Measurements from ENCODE around the gene LRG1. TPM values are rescaled to one million over a fixed set of nuclear protein-coding genes. Genes with fewer than 3 reads are reported as not detected.

The LRG1 gene
- polyA plus RNA-seq, 1 donor from 2014 or later, result not detected

- TF ChIP-seq RAD21 (conservative IDR thresholded peaks at IDR 0.05), result no peak
- no peak for TF ChIP-seq TAF1 (IDR thresholded peaks at IDR 0.05; ENCODE audit: low read depth)
- TF ChIP-seq REST (IDR thresholded peaks at IDR 0.05; ENCODE audit: borderline replicate concordance), result no peak
- no peak for TF ChIP-seq EP300 (conservative IDR thresholded peaks at IDR 0.05; ENCODE audit: poor library complexity, severe bottlenecking)
- no peak for TF ChIP-seq CTCF (IDR thresholded peaks at IDR 0.05; ENCODE audit: poor library complexity, severe bottlenecking)
- TF ChIP-seq EZH2 (IDR thresholded peaks at IDR 0.05; ENCODE audit: borderline replicate concordance, insufficient read depth, low read length, poor library complexity, severe bottlenecking), result no peak
- TF ChIP-seq SMC3 (conservative IDR thresholded peaks at IDR 0.05; ENCODE audit: poor library complexity), result no peak
- no peak for TF ChIP-seq MXI1 (conservative IDR thresholded peaks at IDR 0.05; ENCODE audit: poor library complexity, severe bottlenecking)
- TF ChIP-seq POLR2AphosphoS5 (IDR thresholded peaks at IDR 0.05), result no peak
- no peak overlapping the region for H3K4me2 ChIP-seq (ENCODE audit: low read length)
- no peak overlapping the region for H3K9ac ChIP-seq (ENCODE audit: low read length)
- H3K4me3 ChIP-seq (ENCODE audit: low read length), result no peak overlapping the region
- H3K9me2 ChIP-seq (ENCODE audit: insufficient read depth, low read length), result no peaks in the 10 kb centered on the region
- no peak overlapping the region for H3K27ac ChIP-seq (ENCODE audit: low read length)
- H3K79me2 ChIP-seq (replicated peaks; ENCODE audit: insufficient read depth, low read length), result no peaks in the 10 kb centered on the region
- no peak overlapping the region for H2AFZ ChIP-seq (ENCODE audit: low read depth, low read length)
- H3K27me3 ChIP-seq (ENCODE audit: insufficient read depth, low read depth, low read length), result no peaks in the 10 kb centered on the region
- H3F3A ChIP-seq (ENCODE audit: insufficient read depth, low read length, poor library complexity, severe bottlenecking), result no peaks in the 10 kb centered on the region
- H3K9me3 ChIP-seq (ENCODE audit: low read length), result no peaks in the 10 kb centered on the region
- H4K20me1 ChIP-seq (ENCODE audit: insufficient read depth), result no peaks in the 10 kb centered on the region
- no peaks in the 10 kb centered on the region for H3K36me3 ChIP-seq (ENCODE audit: insufficient read depth, low read length)
Observed at GRCh38 chr19:4495471-4495870, 44.4 kb downstream of the LRG1 start.

GRCh38 chr19:4494691-4495064, 45.2 kb downstream of the LRG1 start:
- Histone ChIP-seq H3K9ac (ENCODE audit: low read length) (no peak overlapping the region), H3K27me3 (ENCODE audit: insufficient read depth, low read depth, low read length) (no peaks in the 10 kb centered on the region), H4K20me1 (ENCODE audit: insufficient read depth) (no peaks in the 10 kb centered on the region), H3K27ac (ENCODE audit: low read length) (no peak overlapping the region), H3K9me3 (ENCODE audit: low read length) (no peaks in the 10 kb centered on the region), H3K79me2 (replicated peaks; ENCODE audit: insufficient read depth, low read length) (no peaks in the 10 kb centered on the region), H3F3A (ENCODE audit: insufficient read depth, low read length, poor library complexity, severe bottlenecking) (no peaks in the 10 kb centered on the region), H3K9me2 (ENCODE audit: insufficient read depth, low read length) (no peaks in the 10 kb centered on the region), H3K4me2 (ENCODE audit: low read length) (no peak overlapping the region), H2AFZ (ENCODE audit: low read depth, low read length) (no peak overlapping the region), H3K4me3 (ENCODE audit: low read length) (no peak overlapping the region), H3K36me3 (ENCODE audit: insufficient read depth, low read length) (no peaks in the 10 kb centered on the region)
- TF ChIP-seq SMC3 (conservative IDR thresholded peaks at IDR 0.05; ENCODE audit: poor library complexity) (no peak), REST (IDR thresholded peaks at IDR 0.05; ENCODE audit: borderline replicate concordance) (no peak), TAF1 (IDR thresholded peaks at IDR 0.05; ENCODE audit: low read depth) (no peak), POLR2AphosphoS5 (IDR thresholded peaks at IDR 0.05) (no peak), EP300 (conservative IDR thresholded peaks at IDR 0.05; ENCODE audit: poor library complexity, severe bottlenecking) (no peak), EZH2 (IDR thresholded peaks at IDR 0.05; ENCODE audit: borderline replicate concordance, insufficient read depth, low read length, poor library complexity, severe bottlenecking) (no peak), CTCF (IDR thresholded peaks at IDR 0.05; ENCODE audit: poor library complexity, severe bottlenecking) (no peak), RAD21 (conservative IDR thresholded peaks at IDR 0.05) (no peak), MXI1 (conservative IDR thresholded peaks at IDR 0.05; ENCODE audit: poor library complexity, severe bottlenecking) (no peak)

Data from neural cell (in vitro differentiated cells).